GDM1 (cell line): ENCODE data around the gene PHC3.
"Not testable (repeated sequence)": the region's sequence is repeated elsewhere in the genome, so short reads cannot be mapped to it uniquely, and the experiment has no call there.

Experiments used
- DNase-seq: peaks from one replicate; lab custom pipeline; 2025; lab: John Stamatoyannopoulos, UW

PHC3 gene, protein sequence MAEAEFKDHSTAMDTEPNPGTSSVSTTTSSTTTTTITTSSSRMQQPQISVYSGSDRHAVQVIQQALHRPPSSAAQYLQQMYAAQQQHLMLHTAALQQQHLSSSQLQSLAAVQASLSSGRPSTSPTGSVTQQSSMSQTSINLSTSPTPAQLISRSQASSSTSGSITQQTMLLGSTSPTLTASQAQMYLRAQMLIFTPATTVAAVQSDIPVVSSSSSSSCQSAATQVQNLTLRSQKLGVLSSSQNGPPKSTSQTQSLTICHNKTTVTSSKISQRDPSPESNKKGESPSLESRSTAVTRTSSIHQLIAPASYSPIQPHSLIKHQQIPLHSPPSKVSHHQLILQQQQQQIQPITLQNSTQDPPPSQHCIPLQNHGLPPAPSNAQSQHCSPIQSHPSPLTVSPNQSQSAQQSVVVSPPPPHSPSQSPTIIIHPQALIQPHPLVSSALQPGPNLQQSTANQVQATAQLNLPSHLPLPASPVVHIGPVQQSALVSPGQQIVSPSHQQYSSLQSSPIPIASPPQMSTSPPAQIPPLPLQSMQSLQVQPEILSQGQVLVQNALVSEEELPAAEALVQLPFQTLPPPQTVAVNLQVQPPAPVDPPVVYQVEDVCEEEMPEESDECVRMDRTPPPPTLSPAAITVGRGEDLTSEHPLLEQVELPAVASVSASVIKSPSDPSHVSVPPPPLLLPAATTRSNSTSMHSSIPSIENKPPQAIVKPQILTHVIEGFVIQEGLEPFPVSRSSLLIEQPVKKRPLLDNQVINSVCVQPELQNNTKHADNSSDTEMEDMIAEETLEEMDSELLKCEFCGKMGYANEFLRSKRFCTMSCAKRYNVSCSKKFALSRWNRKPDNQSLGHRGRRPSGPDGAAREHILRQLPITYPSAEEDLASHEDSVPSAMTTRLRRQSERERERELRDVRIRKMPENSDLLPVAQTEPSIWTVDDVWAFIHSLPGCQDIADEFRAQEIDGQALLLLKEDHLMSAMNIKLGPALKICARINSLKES

DNA sequence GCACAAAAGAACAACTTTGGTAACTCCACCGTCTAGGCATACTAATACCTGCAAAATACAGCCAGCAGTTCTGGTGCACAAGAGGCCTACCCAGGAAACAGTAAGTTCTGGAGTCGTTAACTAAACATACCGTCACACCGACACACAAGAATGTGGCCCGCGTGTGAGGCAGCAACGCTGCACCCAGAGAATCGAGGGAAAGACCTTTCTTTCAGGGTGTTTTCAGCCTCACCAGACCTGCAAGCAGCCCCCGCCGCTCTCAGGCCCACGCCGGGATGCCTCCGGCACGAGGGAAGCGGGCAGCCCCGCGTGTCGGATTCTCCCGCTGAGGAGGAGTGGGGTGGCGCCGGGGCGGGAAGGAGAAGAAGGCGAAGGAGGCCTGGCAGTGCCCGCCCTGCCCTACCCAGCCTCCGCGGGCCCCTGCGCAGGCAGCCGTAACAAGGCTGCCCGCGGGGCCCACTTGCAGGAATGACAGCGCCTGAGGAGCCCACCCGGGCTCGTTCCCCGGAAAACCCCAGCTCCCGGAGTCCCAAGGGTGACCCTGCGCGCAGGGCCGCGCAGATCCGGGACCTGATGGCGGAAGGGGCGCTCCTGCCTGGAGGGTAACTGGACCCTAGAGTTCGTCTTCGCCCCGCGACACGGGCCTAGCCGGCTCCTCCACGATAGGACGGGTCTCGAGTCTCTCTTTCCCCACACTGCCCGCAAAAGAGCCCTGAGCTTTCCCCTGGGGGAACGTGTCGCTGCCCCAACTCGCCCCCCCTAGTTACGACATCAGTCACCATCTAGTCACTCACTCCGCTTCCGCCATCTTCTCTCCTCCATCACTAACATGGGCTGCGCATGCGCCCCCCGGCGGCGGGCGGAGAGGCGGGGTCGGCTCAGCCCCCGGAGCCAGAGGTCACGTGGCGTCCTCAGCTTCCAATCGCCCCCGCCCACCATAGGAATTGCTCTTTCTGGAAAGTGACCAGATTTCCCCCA lies at the start of gene PHC3:
Gene PHC3, minus strand, starts transcription at position 826 of the 978 bp plus-strand sequence. Its CDS starts 18 bp downstream, at position 808.
- peak; percentile 88 for DNase-seq

DNA sequence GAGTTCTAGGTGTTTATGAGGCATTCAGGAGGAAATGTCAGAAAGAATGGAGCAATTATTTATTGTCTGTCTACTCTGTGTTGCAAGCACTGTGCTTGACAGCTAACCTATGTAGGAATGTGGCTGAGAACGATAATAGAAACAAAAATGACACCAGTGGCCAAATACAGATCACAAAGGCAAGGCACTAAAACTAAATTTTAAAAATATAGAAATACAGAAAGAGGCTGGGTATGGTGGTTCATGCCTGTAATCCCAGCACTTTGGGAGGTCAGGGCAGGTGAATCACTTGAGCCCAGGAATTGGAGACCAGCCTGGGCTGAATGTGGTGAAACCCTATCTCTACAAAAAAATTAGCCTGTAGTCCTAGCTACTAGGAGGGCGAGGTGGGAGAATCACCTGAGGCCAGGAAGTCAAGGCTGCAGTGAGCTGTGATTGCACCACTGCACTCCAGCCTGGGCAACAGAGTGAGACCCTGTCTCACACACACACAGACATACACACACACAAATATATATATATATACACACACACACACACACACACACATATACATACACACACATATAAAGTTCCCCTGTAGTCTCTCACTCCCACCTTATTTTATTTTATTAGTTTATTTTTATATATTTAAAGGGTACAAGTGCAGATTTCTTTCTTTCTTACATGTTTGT lies 46.7 kb upstream of the PHC3 start:
- no peak for DNase-seq

DNA sequence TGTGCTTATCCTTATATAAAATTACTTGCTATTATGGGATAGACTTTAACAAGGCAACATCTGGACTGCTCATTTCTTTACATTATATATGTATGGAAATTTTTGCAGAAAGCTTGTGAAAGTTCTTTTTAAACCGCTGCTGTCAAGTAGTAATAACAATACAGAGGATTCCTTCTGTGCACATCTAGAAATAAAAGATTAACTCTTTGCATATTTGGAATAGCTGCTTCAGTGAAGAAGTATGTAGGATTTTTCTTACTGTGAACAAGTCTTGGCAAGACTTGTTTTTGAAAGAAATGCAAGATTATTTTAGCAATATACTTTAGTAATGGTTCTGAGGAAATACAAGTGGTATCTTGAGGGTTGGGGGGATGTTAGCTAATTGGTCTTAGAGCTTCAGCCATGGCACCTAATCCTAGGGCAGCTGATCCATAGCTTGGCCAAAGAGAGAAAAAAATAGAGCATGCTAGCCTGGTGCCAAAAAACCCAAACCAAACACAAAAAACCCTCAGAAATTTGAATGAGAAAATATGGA lies 45.0 kb upstream of the PHC3 start:
- no peak for DNase-seq

DNA sequence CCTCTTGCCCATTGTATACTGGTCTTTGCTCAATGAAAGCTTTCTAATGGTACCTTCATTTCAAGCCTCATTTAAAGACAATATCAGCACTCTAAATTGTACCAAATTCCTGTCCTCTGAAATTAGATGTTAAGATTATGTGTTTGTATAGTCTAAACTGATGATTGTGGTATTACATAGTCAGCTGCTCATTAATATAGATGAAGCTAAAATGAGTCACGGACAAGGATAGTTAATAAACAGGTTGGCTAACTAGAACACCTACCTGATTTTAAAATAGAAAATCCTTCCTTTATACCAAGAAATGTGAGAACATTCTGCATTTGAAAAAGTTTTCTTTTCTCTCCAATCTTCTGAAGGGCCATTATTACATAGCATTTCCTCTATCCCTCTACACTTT lies 43.6 kb upstream of the PHC3 start:
- DNase-seq: no peak

DNA sequence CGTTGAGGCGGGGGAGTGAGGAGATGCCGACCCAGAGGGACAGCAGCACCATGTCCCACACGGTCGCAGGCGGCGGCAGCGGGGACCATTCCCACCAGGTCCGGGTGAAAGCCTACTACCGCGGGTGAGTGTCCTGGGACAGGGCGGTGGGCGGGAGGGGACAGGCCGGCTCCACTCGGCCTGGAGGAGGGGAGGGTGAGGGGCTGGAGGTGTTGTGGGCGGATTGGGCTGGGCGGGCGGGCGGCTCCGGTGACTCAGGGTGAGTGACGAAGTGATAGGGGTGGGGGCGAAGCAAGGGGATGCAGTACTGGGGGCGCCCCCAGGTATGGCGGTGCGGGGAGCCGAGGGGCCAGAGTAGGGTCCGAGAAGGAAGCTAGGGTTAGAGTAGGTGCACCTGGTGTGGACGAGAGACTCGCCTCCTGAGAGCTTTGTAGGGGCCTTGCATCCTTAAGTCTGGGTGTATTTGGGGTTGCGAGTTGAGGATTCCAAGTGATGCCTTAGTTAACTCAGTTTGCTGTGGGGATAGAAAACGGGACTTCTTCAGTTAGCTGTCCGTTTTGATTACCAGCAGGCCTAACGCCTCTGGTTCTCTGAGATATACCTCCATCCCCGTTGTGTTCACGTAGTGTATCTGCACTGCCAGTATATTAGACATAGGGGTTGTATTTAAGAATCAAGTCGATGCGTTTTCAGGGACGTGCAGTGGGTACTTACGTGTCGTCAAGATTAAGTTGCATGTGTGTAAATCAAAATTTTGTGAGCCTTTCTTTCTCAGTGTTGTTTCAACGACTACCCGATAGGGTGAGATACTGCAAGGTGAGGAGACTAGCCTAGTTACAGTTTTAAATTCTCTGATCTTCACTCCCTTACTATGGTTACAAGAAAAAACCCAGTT lies 41.4 kb upstream of the PHC3 start:
- no peak for DNase-seq

DNA sequence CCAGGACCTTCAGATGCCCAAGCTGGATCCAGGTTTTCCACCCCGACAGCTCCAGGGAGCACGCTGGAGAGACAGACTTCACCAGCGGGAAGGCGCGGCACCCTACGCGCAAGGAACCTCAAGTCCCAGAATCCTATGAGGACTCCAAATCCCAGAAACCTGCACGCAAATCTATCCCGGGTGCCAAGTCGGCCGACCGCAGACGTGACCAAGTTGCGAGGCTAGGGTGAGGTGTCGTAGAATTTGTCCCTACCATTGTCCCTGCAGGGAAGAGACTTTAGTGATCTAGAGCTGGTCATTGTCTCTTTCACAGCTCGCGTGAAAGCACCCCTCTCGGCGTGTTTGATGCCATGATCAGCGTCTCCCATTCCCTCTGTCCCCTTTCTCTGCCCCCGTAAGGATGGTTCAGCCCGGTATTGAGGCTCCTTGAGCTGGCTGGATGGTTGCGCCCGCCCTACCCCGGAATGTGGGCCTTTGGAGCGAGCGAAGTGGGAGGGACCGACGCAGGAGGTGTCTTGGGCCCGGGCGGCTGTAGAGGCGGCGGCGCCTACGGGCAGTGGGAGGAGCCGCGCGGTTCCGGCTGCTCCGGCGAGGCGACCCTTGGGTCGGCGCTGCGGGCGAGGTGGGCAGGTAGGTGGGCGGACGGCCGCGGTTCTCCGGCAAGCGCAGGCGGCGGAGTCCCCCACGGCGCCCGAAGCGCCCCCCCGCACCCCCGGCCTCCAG lies 40.6 kb upstream of the PHC3 start, which contains the start of gene PRKCI:
Gene PRKCI, plus strand, starts transcription at position 501 of the 723 bp plus-strand sequence. CDS start 246 bp downstream, outside the sequence.
- peak; percentile 92 for DNase-seq

DNA sequence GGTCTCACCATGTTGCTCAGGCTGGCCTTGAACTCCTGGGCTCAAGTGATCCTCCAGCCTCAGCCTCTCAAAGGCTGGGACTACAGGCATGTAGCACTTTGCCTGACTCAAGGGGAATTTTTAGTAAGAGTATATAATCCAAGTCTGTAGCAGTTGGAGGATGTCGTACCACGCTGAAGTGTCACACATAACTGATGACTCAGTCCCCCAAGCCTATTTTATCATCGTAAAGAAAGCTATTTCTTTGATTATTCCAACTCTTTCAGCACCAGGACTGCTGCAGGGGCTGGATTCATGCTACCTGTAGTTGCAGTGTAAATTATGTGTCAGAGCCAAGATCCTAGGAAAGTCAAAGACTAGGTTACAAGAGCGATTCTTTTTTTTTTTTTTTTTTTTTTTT lies 39.3 kb upstream of the PHC3 start:
- DNase-seq: no peak

DNA sequence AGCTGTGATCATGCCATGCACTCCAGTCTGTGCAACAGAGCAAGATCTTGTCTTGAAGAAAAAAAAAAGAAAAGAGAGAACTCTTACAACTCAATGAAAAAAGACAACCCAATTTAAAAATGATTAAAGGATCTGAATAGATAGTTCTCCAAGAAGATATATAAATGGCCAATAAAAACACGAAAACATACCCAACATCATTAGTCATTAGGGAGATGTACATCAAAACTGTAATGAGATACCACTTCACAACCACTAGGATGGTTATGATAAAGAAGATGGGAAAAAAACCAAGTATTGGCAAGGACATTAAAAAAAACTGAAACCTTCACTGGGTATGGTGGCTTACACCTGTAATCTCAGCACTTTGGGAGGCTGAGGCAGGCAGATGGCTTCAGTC lies 38.3 kb upstream of the PHC3 start:
- no peak for DNase-seq

DNA sequence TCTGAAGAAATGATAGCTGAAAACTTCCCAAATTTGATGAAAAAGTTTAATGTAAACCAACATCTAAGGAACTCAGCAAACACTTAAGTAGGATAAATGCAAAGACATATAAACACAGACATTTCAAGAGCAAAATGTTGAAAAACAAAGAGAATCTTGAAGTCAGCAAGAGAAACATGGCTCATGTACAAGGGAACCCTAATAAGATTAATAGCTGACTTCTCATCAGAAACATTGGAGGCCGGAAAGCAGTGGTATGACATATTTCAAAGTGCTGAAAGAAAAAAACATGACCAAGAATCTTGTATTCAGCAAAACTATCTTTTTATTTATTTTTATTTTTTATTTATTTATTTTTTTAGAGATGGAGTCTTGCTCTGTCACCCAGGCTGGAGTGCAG lies 30.1 kb upstream of the PHC3 start:
- no peak for DNase-seq

DNA sequence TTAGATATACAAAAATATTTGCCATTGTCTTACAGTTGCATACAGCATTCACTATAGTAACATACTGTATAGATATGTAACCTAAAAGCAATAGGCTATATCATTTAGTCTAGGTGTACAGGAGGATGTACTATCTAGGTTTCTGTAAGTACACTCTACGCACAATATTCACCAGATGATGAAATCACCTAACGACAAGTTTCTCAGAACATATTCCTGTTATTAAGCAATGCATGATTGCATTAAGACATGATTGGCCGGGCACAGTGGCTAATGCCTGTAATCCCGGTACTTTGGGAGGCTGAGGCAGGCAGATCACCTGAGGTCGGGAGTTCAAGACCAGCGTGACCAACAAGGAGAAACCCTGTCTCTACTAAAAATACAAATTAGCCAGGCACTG lies 26.2 kb upstream of the PHC3 start:
- no peak for DNase-seq

DNA sequence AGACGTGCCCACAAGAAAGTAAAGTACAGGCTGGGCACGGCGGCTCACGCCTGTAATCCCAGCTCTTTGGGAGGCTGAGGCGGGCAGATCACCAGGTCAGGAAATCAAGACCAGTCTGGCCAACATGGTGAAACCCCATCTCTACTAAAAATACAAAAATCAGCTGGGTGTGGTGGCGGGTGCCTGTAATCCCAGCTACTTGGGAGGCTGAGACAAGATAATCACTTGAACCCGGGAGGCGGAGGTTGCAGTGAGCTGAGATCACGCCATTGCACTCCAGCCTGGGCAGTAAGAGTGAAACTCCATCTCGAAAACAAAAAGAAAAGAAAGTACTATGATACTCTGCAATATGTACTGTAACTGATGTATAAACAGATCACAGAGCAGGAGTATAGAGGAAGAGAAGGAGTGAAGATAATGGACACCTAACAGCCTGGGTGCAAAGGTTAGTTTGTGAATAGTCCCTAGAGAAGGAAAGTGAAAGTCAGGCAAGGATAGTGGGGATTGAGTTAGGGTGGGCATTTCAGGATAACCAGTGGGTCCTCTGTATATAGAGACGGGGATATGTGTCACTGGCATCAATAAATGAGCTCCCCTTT lies 24.7 kb upstream of the PHC3 start:
- not testable (repeated sequence) for DNase-seq

DNA sequence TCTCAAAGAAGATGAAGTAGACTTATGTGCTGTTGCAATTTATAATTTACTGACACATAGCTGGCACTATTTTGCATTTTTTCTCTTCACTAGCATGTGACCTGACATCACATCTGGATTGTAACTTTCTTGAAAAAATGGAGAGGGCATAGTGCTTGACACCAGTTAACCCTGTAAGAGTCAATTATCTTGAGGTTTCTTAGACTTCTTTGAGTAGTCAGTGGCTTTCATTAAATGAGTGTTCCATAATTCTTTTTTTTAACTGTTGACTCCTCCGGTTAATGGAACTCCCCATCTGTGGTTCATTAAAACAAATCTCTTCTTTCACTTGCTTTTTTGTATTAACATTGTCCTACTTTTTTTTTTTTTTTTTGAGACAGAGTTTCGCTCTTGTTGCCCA lies 23.8 kb upstream of the PHC3 start:
- DNase-seq: no peak

DNA sequence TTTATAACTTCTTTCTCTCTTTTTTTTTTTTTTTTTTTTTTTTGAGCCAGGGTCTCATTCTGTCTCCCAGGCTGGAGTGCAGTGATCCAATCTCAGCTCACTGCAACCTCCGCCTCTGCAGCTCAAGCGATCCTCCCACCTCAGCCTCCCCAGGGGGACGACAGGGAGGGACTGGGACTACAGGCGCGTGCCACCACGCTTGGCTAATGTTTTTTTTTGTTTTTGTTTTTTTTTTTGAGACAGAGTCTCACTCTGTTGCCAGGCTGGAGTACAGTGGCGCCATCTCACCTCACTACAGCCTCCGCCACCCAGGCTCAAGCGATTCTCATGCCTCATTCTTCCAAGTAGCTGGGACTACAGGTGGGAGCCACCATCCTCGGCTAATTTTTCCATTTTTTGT lies 23.0 kb upstream of the PHC3 start:
- DNase-seq: no peak

DNA sequence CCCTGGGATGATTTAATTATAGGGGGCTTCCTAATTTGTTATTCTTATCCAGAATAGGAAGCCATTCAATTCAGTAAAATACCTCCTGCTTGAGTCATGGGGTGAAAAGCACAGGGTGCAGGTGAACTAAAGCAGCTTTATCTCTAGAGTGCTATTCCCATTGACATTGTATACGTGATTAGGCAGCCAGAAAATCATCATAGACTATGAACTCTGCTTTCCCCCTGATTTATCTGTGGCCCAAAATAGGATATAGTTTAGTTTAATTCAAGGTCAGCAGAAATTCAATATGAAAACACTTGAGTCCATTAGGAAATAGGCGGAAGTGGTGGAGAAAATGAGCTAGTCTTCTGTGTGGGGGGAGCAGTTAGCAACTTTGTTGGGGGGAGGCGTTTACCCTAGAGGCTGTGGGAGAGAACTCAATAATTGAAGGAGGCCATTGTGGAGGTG lies 22.5 kb upstream of the PHC3 start:
- no peak for DNase-seq

DNA sequence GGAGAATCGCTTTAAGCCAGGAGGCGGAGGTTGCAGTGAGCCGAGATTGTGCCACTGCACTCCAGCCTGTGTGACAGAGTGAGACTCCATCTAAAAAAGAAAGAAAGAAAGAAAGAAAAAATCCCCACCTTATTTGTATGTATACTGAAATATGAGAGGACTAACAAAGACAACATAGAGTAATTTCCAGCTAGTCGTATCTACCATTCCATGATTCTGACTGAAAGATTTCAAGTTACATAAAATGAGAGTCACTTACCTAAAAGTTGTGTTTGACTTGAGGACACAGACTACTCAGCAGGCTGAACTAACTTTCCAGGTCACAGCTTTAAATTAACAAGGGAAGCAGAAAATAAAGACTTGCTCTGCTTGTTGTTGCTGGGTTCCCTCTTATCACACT lies 21.9 kb upstream of the PHC3 start:
- no peak for DNase-seq

DNA sequence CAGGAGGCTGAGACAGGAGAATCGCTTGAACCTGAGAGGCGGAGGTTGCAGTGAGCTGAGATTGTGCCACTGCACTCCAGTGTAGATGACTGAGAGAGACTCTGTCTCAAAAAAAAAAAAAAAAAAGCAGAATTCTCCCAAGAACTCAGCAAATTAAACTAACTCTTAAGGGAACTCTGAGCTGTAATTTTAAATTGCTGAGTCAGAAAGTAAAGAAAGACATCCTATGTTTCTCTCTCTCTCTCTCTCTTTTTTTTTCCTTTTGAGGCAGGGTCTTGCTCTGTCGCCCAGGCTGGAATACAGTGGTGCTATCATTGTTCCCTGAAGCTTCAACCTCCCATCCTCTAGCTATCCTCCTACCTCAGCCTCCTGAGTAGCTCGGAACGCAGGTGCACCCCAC lies 20.0 kb upstream of the PHC3 start:
- no peak for DNase-seq

DNA sequence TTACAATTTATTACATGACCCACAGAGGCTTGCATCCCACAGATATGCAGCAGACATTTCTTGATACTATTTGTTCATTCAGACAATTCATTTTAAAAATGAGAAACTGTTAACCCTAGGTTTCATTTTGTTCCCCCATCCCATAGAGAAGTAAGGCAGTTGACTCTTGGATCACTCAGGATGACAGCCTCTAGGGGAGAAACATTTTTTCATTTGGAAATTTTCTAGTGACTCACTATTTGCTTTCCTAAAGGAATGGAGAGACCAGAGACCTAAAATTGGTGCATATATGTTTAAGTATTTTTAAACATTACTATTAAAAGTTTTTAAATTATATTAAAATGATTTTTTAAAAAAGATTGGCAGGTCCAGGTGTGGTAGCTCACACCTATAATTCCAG lies 19.5 kb upstream of the PHC3 start:
- no peak for DNase-seq

DNA sequence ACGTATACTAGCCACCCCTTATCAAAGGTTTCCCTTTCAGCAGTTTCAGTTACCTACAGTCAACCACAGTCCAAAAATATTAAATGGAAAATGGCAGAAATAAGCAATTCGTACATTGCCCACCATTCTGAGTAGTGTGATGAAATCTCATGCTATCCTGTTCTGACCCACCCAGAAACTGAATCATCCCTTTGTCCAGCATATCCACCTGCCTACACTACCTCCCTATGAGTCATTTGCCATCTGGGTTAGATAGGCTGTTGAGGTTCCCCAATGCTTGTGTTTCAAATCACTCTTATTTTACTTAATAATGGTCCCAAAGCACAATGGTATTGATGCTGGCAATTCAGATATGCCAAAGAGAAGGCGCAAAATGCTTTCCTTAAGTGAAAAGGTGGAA lies 15.3 kb upstream of the PHC3 start:
- DNase-seq: no peak

DNA sequence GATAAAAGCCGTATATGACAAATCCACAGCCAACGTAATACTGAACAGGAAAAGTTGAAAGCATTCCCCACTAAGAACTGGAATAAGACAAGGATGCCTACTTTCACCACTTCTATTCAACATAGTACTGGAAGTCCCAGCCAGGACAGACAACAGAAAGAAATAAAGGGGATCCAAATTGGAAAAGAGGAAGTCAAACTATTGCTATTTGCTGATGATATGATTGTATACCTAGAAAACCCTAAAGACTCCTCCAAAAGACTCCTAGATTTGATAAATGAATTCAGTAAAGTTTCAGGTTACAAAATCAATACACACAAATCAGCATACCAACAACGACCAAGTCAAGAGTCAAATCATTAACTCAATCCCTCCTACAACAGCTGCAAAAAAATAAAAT lies 14.2 kb upstream of the PHC3 start:
- DNase-seq: not testable (repeated sequence)
